GM23338 (cell line): Measurements from ENCODE around the gene LCE7A. TPM values are rescaled to one million over a fixed set of nuclear protein-coding genes. Genes with fewer than 3 reads are reported as not detected.

Experiments
- ATAC-seq: fragments of 200-7000 bp; cut with Tn5 transposase; 3 replicates; pipeline ENCODE4 v1.9.1; 2020
- DNase-seq: peaks from one replicate; pipeline ENCODE4 v3.0.0-alpha.2; 2015; ENCODE audit warnings: low spot score
- H2AFZ ChIP-seq: fragments of 200-600 bp; sonication (generic); 2 replicates; pipeline ENCODE4 v1.8.0; 2016; ENCODE audit warnings: antibody characterized with exemption, mild to moderate bottlenecking, moderate library complexity
- H3F3A ChIP-seq: fragments of 200-600 bp; sonication (generic); replicated peaks from 2 replicates; pipeline ENCODE4 v1.8.0; 2017; ENCODE audit warnings: antibody characterized with exemption, mixed run types, low read depth
- H3K27ac ChIP-seq: fragments of 200-600 bp; sonication (generic); 2 replicates; pipeline ENCODE4 v1.6.1; 2016; ENCODE audit warnings: low read depth
- H3K27me3 ChIP-seq: fragments of 200-600 bp; sonication (generic); 2 replicates; pipeline ENCODE4 v1.8.0; 2016; ENCODE audit warnings: mild to moderate bottlenecking, mixed run types, moderate library complexity; ENCODE audit not compliant: insufficient read depth
- H3K36me3 ChIP-seq: fragments of 200-600 bp; sonication (generic); 2 replicates; pipeline ENCODE4 v1.8.0; 2016; ENCODE audit warnings: mild to moderate bottlenecking; ENCODE audit not compliant: insufficient read depth
- H3K4me1 ChIP-seq: fragments of 200-600 bp; sonication (generic); 2 replicates; pipeline ENCODE4 v1.8.0; 2016; ENCODE audit warnings: mild to moderate bottlenecking, moderate library complexity; ENCODE audit not compliant: insufficient read depth
- H3K4me2 ChIP-seq: fragments of 200-600 bp; sonication (generic); 2 replicates; pipeline ENCODE4 v1.7.1; 2017; ENCODE audit warnings: mixed run types
- H3K4me3 ChIP-seq: fragments of 200-600 bp; sonication (generic); 2 replicates; pipeline ENCODE4 v1.6.1; 2016; ENCODE audit warnings: mixed run types
- H3K79me2 ChIP-seq: fragments of 200-600 bp; sonication (generic); replicated peaks from 2 replicates; pipeline ENCODE4 v1.8.0; 2017; ENCODE audit warnings: mild to moderate bottlenecking; ENCODE audit not compliant: insufficient read depth
- H3K9me2 ChIP-seq: fragments of 200-600 bp; sonication (generic); 2 replicates; pipeline ENCODE4 v1.8.0; 2017; ENCODE audit not compliant: insufficient read depth
- H4K20me1 ChIP-seq: fragments of 200-600 bp; sonication (generic); replicated peaks from 2 replicates; pipeline ENCODE4 v1.8.0; 2017; ENCODE audit warnings: mild to moderate bottlenecking; ENCODE audit not compliant: insufficient read depth
- H3K27ac Mint-ChIP-seq: 2 replicates; pipeline ENCODE4 v1.8.0; 2020; ENCODE audit warnings: inconsistent platforms, mild to moderate bottlenecking, moderate library complexity, mixed read lengths
- H3K27me3 Mint-ChIP-seq: 3 replicates; pipeline ENCODE4 v1.8.0; 2022; ENCODE audit warnings: low read depth, mild to moderate bottlenecking, moderate library complexity, mixed read lengths, inconsistent platforms; ENCODE audit not compliant: insufficient read depth, poor library complexity
- H3K36me3 Mint-ChIP-seq: 3 replicates; pipeline ENCODE4 v1.8.0; 2021; ENCODE audit warnings: low read depth, mild to moderate bottlenecking, inconsistent platforms, moderate library complexity, mixed read lengths
- H3K4me1 Mint-ChIP-seq: 3 replicates; pipeline ENCODE4 v1.8.0; 2020; ENCODE audit warnings: mild to moderate bottlenecking, inconsistent platforms, mixed read lengths
- H3K4me3 Mint-ChIP-seq: 3 replicates; pipeline ENCODE4 v1.8.0; 2021; ENCODE audit warnings: moderate library complexity, mild to moderate bottlenecking, inconsistent platforms, mixed read lengths
- H3K9me3 Mint-ChIP-seq: 3 replicates; pipeline ENCODE4 v1.8.0; 2020; ENCODE audit warnings: moderate library complexity, mild to moderate bottlenecking, inconsistent platforms, mixed read lengths
- CREB1 ChIP-seq: fragments of 250-450 bp; sonication (Bioruptor Pico); IDR thresholded peaks from 2 replicates; pipeline ENCODE4 v1.5.0; 2020; ENCODE audit warnings: low read depth, mild to moderate bottlenecking, moderate library complexity
- EZH2 ChIP-seq: fragments of 200-600 bp; sonication (generic); IDR thresholded peaks from one replicate; pipeline ENCODE4 v1.8.0; 2017; ENCODE audit warnings: antibody characterized with exemption, mild to moderate bottlenecking, low read depth; ENCODE audit not compliant: unreplicated experiment
- POLR2AphosphoS5 ChIP-seq: IDR thresholded peaks from 2 replicates; pipeline ENCODE4 v1.6.1; 2016; ENCODE audit warnings: antibody characterized with exemption, low read depth
- STAT1 ChIP-seq: IDR thresholded peaks from one replicate; pipeline ENCODE4 v1.6.1; 2016; ENCODE audit warnings: antibody characterized with exemption; ENCODE audit not compliant: unreplicated experiment
- polyA plus RNA-seq: library from polyadenylated mRNA; unstranded; fragments of >200 nt; fragmentation: Nextera tagmentation; extraction: Ambion mirVana; gene quantifications from 2 replicates; pipeline ENCODE4 v1.2.1, GENCODE V29; 2016
- total RNA-seq: library from RNA; depleted of rRNA; stranded (reverse); fragments of >200 nt; shearing (Covaris generic); gene quantifications from 2 replicates; pipeline ENCODE4 v1.2.3, GENCODE V29; 2014
- TF ChIP-seq, protein P1 (sequence below): fragments of 250-450 bp; sonication (Bioruptor Pico); IDR thresholded peaks from 2 replicates; pipeline ENCODE4 v1.5.0; 2020; ENCODE audit warnings: mild to moderate bottlenecking, moderate library complexity
- TF ChIP-seq, protein P2 (sequence below), 2 experiments: fragments of 200-600 bp in 1 of 2; sonication (generic) in 1 of 2; conservative IDR thresholded peaks; 2 replicates each; pipeline versions ENCODE4 v1.5.1 to v1.6.1; 2016 to 2017; ENCODE audit warnings: antibody characterized with exemption in 2 of 2, low read depth in 2 of 2, mild to moderate bottlenecking in 2 of 2, moderate library complexity in 1 of 2
- TF ChIP-seq, protein P3 (sequence below): IDR thresholded peaks from one replicate; pipeline ENCODE4 v1.6.1; 2018; ENCODE audit warnings: antibody characterized with exemption; ENCODE audit not compliant: unreplicated experiment

LCE7A gene
- total and polyA plus RNA-seq, 2 experiments from 2014 or later = not detected

DNA sequence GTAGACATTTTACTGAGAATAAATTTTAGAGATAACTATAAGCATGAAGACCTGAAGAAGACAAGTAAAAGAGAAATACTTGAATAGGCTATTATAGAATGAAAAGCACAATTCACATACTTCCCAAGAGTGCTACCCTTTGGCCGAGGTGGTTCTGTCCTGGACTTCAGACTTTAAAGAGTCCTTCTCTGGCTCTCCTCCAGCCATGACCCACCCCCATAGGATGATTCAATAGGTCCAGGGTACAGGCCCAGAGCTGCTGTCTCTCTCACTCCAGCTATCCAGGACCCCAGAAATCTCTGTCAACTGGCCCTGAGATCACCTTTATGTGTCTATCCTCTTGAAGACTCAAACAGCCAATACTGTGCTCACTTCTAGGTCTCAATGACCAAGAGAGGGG, 17.0 kb downstream of the LCE7A start (continued):
- TF ChIP-seq, protein P1, sequence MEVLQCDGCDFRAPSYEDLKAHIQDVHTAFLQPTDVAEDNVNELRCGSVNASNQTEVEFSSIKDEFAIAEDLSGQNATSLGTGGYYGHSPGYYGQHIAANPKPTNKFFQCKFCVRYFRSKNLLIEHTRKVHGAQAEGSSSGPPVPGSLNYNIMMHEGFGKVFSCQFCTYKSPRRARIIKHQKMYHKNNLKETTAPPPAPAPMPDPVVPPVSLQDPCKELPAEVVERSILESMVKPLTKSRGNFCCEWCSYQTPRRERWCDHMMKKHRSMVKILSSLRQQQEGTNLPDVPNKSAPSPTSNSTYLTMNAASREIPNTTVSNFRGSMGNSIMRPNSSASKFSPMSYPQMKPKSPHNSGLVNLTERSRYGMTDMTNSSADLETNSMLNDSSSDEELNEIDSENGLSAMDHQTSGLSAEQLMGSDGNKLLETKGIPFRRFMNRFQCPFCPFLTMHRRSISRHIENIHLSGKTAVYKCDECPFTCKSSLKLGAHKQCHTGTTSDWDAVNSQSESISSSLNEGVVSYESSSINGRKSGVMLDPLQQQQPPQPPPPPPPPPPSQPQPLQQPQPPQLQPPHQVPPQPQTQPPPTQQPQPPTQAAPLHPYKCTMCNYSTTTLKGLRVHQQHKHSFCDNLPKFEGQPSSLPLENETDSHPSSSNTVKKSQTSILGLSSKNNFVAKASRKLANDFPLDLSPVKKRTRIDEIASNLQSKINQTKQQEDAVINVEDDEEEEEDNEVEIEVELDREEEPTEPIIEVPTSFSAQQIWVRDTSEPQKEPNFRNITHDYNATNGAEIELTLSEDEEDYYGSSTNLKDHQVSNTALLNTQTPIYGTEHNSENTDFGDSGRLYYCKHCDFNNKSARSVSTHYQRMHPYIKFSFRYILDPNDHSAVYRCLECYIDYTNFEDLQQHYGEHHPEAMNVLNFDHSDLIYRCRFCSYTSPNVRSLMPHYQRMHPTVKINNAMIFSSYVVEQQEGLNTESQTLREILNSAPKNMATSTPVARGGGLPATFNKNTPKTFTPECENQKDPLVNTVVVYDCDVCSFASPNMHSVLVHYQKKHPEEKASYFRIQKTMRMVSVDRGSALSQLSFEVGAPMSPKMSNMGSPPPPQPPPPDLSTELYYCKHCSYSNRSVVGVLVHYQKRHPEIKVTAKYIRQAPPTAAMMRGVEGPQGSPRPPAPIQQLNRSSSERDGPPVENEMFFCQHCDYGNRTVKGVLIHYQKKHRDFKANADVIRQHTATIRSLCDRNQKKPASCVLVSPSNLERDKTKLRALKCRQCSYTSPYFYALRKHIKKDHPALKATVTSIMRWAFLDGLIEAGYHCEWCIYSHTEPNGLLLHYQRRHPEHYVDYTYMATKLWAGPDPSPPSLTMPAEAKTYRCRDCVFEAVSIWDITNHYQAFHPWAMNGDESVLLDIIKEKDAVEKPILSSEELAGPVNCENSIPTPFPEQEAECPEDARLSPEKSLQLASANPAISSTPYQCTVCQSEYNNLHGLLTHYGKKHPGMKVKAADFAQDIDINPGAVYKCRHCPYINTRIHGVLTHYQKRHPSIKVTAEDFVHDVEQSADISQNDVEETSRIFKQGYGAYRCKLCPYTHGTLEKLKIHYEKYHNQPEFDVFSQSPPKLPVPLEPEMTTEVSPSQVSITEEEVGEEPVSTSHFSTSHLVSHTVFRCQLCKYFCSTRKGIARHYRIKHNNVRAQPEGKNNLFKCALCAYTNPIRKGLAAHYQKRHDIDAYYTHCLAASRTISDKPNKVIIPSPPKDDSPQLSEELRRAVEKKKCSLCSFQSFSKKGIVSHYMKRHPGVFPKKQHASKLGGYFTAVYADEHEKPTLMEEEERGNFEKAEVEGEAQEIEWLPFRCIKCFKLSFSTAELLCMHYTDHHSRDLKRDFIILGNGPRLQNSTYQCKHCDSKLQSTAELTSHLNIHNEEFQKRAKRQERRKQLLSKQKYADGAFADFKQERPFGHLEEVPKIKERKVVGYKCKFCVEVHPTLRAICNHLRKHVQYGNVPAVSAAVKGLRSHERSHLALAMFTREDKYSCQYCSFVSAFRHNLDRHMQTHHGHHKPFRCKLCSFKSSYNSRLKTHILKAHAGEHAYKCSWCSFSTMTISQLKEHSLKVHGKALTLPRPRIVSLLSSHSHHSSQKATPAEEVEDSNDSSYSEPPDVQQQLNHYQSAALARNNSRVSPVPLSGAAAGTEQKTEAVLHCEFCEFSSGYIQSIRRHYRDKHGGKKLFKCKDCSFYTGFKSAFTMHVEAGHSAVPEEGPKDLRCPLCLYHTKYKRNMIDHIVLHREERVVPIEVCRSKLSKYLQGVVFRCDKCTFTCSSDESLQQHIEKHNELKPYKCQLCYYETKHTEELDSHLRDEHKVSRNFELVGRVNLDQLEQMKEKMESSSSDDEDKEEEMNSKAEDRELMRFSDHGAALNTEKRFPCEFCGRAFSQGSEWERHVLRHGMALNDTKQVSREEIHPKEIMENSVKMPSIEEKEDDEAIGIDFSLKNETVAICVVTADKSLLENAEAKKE (CRISPR knock-in tag) = no peak
- TF ChIP-seq CREB1 (CRISPR knock-in tag) = no peak
- TF ChIP-seq, protein P2, sequence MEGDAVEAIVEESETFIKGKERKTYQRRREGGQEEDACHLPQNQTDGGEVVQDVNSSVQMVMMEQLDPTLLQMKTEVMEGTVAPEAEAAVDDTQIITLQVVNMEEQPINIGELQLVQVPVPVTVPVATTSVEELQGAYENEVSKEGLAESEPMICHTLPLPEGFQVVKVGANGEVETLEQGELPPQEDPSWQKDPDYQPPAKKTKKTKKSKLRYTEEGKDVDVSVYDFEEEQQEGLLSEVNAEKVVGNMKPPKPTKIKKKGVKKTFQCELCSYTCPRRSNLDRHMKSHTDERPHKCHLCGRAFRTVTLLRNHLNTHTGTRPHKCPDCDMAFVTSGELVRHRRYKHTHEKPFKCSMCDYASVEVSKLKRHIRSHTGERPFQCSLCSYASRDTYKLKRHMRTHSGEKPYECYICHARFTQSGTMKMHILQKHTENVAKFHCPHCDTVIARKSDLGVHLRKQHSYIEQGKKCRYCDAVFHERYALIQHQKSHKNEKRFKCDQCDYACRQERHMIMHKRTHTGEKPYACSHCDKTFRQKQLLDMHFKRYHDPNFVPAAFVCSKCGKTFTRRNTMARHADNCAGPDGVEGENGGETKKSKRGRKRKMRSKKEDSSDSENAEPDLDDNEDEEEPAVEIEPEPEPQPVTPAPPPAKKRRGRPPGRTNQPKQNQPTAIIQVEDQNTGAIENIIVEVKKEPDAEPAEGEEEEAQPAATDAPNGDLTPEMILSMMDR (conservative IDR thresholded peaks at IDR 0.05; ENCODE audit: low read depth in 2 of 2) = no peak

DNA sequence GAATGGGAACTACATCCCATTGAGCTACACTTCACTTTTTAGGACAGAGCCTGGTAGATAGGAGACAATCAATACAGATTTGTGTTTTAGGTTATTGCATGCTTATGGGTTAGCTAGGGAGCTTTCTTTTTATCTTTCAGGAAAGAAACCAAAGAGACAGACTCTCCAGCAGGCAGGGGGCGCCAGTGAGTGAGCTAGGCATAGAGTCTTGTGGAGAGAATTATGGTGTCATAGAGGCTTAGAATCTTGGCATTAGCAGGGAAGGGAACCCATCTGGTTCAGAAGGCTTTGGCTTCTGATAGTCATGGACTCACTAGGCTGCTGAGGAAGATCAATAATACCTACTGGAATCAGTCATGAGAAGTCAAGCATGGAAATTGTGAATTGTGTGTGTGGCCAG, 18.2 kb downstream of the LCE7A start, which contains the start of gene SMCP:
SMCP (plus strand) TSS at position 281 of the 400 bp plus-strand sequence. CDS start 6,101 bp downstream, outside the sequence.
- Histone ChIP-seq H3K4me3 (no peak within 1 kb of the TSS), H3K79me2 (no peaks in the 10 kb centered on the region), H3K27ac (no peak within 1 kb of the TSS), H3K9me2 (0 out of 2 replicates have a peak, but pooled peaks cover 6% of the 10 kb centered on the region), H2AFZ (no peak within 1 kb of the TSS), H3K4me1 (no peaks in the 10 kb centered on the region), H3K27me3 (no peaks in the 10 kb centered on the region), H3F3A (no peaks in the 10 kb centered on the region), H4K20me1 (no peaks in the 10 kb centered on the region), H3K4me2 (no peak within 1 kb of the TSS), H3K36me3 (no peaks in the 10 kb centered on the region)
- Mint-ChIP-seq H3K4me3 (no peak within 1 kb of the TSS), H3K27me3 (peaks cover 6% of the 10 kb centered on the region), H3K27ac (0 out of 2 replicates have a peak within 1 kb of the TSS, but pooled peaks have one; percentile 59), H3K4me1 (no peaks in the 10 kb centered on the region), H3K9me3 (no peaks in the 10 kb centered on the region; the same call in 2 of the 3 replicates), H3K36me3 (peaks cover 3% of the 10 kb centered on the region; the same call in 1 of the 3 replicates)
- no peak for TF ChIP-seq STAT1
- TF ChIP-seq EZH2 = no peak
- no peak for TF ChIP-seq POLR2AphosphoS5
- TF ChIP-seq CREB1 (CRISPR knock-in tag) = no peak
- TF ChIP-seq, protein P3, sequence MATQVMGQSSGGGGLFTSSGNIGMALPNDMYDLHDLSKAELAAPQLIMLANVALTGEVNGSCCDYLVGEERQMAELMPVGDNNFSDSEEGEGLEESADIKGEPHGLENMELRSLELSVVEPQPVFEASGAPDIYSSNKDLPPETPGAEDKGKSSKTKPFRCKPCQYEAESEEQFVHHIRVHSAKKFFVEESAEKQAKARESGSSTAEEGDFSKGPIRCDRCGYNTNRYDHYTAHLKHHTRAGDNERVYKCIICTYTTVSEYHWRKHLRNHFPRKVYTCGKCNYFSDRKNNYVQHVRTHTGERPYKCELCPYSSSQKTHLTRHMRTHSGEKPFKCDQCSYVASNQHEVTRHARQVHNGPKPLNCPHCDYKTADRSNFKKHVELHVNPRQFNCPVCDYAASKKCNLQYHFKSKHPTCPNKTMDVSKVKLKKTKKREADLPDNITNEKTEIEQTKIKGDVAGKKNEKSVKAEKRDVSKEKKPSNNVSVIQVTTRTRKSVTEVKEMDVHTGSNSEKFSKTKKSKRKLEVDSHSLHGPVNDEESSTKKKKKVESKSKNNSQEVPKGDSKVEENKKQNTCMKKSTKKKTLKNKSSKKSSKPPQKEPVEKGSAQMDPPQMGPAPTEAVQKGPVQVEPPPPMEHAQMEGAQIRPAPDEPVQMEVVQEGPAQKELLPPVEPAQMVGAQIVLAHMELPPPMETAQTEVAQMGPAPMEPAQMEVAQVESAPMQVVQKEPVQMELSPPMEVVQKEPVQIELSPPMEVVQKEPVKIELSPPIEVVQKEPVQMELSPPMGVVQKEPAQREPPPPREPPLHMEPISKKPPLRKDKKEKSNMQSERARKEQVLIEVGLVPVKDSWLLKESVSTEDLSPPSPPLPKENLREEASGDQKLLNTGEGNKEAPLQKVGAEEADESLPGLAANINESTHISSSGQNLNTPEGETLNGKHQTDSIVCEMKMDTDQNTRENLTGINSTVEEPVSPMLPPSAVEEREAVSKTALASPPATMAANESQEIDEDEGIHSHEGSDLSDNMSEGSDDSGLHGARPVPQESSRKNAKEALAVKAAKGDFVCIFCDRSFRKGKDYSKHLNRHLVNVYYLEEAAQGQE = no peak
- TF ChIP-seq, protein P2 (conservative IDR thresholded peaks at IDR 0.05; ENCODE audit: low read depth in 2 of 2) = peak; percentile 73 to 87
- peak; percentile 45 for ATAC-seq
- DNase-seq = peak; percentile 79
